ENCODE results near the gene TFF1.

Gene TFF1

GRCh38 chr21:42314616-42315295 lies 51.6 kb downstream of the TFF1 start:
- peak in 1 of 3 experiments; percentile 61 for DNase-seq

GRCh38 chr21:42313501-42313969 lies 52.8 kb downstream of the TFF1 start:
- DNase-seq: peak; percentile 79 to 89 (median 81)

- DNase-seq: peak in 2 of 3 experiments; percentile 80 to 89
Observed at GRCh38 chr21:42312626-42313104, 53.7 kb downstream of the TFF1 start.

Data from NCI-H1417 (cell line).